Retina (tissue), 1 donor: Measurements from ENCODE around the gene DPEP1.
A peak's percentile ranks its signal among the peaks of the same experiment; 100 is the strongest.

Experiments
- DNase-seq: peaks from one replicate; pipeline ENCODE4 v3.0.0-alpha.2; 2016

DPEP1 gene

DNA sequence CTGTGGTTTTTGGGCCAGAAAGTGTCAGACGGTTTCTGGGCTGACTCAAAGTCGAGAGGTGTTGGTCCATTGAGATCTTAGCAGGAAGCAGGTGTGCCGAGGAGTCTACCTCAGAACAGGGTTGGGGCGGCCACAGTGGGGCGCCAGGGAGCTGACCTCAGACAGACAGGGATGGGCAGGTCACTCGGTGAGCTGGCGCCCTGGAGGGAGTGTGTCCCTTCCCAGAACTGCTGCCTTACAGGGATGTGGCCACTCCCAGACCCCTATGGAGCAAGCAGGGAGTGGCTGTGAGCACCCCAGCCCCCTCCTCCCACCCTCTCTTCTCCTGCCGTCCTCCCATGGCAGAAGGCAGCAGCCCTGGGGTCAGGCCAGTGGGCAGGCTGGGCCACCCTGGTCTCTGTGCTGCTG, 14.0 kb upstream of the DPEP1 start:
- no peak for DNase-seq

DNA sequence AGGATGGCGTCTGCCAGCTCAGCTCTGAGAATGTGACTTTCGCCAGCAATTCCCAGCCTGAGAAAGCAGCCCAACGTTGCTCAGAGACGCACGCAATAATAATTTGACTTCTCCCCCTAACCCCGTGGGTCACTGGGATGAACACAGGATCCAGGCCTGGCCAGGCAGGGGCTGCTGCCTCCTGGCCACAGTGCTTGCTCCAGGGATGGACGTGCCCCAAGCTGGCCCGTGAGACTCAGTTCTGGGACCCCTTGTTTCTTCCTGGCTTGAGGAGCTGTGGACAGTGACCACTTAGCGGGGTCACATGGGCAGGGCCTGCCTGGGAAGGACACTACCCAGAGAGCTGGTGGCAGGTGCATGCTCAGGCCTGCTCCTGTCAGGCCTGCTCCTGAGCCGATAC, 13.5 kb upstream of the DPEP1 start:
- no peak for DNase-seq

DNA sequence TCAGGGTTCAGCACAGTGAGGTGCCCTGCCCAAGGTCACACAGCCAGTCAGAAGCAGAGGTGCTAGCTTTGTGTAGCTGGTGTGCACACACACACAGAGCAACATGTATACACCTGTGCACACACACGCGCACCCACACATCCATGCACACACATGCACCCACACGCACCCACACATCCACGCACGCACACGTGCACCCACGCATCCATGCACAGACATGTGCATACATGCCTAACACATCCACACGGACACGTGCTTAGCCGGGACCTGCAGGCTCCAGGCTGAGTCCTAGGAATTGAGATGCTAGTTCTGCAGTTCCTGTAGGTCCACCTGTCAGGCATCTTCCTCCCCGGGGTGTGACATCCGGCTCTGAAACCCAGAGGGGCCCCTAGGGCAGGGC, 13.0 kb upstream of the DPEP1 start:
- DNase-seq: no peak

DNA sequence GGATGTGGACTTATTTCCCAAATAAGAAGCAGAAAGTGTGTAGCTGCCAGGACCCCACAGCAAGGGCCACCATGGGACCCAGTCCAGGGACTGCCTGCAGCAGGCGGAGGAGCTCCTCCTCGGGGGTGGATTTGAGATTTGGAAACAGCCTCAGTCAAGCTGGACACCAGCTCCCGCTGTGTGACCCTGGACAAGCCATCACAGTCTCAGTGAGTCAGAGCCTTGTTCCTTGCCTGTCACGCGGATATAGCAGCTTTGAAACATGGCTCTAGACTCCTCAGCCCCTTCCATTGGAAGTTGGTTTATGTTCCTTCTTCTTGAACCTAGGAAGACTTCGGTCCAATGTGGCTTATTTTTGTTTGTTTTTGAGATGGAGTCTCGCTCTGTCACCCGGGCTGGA, 12.5 kb upstream of the DPEP1 start:
- no peak for DNase-seq

DNA sequence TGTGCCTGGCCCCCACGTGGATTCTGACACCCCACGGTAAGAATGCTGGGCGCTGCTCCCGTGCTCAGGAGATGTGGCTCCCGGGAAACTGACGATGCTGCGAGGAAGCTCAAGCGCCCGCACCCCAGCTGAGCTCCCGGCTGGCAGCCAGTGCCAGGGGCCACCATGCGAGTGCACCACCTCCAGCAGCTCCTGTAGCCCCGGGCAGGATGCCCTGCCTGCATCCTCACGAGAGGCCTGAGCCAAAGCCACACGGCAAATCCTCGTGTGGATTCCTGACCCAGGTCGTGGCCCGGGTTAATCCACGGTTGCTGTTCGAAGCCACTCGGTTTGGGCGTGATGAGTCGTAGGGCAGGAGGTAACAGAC, 11.6 kb upstream of the DPEP1 start:
- DNase-seq: no peak

DNA sequence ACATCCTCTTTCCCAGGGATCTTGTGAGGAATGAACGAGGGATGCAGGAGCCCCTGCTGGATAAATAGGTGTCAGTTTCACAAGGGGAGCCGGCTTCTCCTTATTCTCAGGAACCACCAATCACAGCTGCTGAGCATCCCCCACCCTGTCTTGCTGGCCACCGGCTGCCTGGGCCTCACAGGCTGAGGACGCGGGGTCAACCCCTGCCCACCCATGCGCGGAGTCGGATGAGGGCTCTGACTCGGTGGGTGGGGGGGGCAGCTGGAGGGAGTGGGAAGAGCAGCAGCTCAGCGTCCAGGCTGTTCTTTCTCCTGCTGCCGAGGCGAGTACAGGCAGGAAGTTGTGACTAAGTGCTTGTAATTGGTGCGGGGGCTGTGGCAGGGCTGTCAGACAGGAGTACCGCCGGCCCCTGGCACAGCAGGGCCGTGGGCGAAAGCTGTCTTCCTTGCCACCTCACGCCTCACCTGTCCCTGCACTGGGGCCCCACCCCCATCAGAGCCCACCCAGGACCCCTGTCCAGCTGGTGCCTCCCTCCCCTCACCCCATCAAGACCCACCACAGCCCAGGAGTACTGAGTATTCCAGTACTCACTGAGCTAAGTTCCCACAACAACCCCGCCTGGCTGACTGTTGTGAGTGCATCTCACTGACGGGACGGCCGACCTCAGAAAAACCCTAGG, 11.0 kb upstream of the DPEP1 start:
- DNase-seq: peak; percentile 80

DNA sequence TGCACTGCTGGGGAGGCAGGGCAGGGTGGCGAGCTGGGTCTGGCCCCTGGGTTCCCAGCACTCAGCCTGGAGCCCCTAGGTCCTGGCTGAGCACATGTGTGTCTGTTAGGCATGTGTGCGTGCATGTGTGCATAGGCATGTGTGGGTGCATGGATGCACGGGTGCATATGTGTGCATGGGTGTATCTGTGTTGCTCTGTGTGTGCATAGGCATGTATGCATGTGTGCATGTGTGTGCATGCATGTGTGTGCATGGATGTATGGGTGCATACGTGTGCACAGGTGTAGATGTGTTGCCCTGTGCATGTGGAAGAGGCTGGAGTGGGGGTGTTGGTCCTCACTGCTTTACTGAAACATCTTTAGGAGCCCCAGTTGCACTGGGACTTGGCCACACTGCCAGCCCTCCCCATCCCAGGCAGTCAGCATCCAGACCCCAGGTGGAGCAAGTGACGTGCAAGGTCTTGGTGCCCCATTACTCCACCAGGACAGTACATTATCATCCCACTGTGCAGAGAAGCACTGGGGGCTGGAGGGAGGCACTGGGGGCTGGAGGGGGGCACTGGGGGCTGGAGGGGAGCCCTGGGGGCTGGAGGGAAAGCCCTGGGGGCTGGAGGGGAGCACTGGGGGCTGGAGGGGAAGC, 10.4 kb upstream of the DPEP1 start:
- DNase-seq: no peak

DNA sequence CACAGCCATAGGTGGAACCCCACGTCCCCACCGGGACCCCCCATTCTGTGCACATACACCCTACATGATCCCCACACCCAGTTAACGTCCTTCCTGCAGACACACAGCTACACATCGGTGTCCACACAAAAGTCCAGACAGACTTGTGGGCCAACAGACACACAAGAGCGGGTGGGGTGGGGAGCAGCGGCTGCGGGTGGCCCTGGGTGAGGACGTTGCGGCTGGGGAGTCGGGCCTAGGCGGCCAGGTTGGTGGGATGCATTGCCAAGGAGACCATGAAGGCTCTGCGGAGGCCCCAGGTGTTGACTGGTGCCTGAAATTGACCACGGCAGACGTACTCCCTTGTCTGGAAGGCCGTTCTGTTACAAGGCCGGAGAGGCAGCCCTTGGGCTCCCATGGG, 8.7 kb upstream of the DPEP1 start:
- no peak for DNase-seq

DNA sequence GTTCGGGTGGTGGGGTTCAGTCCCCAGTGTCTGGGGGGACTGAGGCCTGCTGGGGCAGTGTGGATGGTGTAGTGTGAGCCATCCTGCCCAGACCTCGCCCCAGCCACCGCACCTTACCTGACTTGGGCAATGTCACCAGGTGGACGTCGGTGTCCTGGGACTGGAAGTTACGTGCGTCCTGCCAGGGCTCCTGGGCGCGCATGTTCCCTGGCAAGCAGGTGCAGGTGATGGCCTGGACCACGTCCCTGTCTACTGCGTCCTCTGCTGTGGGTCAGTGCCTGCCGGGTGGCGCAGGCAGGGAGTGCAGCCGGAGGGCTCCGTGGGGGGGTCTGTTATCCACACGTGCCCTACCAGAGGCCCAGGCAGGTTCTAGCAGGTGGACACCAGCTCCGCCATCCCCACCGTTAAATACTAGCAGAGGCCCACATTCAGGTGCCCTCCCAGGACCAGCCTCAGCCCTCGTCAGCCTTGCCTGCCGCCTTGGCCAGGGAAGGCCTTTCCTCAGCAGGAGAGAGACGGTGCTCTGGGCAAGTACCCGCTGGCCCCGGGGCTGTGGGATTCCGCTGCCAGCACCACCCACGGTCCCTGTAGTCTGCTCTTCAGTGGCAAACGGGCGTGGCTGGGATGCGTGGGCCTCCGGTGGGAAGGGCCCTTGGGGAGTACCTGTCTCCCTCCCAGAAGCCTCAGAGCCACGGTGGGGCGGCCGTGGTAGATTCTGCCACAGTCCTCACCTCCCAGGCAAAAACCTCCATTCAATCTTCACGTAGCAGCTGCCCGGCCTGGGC, 8.1 kb upstream of the DPEP1 start:
- DNase-seq: no peak

DNA sequence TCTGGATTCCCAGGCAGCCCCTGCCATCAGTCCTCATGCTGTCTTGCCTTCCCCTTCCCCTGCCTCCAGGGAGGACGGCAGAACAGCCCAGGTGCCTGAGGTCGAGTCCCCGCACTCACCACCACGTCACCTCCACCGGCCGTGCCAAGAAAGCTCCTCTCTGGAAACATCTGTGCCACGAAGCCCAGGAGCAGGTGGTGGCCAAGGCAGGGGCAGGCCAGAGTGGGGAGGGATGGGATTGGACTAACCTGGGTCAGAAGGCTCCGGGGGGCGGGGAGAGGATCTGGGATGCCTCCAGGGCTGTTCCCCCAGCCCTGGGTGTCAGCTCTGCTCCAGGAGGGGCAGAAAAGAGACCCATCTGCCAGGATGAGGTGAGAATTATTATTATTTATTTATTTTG, 7.4 kb upstream of the DPEP1 start:
- no peak for DNase-seq

DNA sequence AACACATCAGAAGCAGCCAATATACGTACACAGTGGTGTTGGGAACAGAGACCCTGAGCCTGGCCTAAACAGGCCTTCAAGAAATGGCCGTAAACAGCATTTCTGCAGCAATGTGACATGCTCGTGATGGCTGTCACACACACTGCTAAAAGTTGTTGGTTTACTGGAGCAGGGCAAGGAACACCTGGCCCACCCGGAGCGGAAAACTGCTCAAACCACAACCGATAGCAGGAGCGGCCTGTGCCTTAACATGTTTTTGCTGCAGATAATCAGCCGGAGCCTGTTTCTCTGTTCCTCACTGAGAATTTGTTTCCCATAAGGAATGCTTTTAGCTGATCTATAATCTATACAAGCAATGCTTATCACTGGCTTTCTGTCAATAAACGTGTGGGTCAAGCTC, 6.0 kb upstream of the DPEP1 start:
- no peak for DNase-seq

DNA sequence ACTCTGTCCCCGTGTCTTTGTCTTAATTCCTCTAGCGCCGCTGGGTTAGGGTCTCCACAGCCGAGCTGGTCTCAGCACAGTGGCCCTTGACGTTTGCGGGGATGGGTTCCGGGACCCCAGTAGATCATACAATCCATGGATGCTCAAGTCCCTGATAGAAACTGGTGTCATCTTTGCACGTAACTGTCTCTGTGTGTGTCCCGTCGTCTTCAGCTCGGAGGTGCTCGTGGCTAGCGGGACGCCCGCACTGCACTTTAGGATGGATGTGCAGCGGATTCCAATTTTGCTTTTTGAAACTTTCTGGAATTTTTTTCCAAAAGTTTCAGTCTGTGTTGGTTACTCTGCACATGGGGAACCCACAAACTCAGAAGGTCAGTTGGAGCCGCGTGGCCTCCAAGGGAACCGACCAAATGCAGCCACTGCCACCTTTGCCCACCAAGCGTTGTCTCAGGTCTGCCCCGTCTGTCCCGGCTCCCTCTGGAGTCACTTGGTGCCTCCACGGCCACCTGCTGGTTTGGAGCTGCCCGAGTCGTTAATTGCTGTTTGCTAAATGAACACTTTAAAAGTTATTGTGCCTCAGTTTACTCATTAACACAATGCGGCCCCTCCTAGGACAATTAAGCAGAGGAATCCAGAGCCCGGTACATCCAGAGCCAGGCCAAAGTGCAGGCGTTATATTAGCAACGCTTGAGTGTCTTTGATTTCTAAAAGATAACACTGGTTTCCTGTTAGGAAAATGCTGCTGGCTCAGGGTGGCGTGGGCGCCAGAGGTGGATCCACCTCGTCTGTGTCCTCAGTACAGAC, 5.3 kb upstream of the DPEP1 start:
- no peak for DNase-seq

DNA sequence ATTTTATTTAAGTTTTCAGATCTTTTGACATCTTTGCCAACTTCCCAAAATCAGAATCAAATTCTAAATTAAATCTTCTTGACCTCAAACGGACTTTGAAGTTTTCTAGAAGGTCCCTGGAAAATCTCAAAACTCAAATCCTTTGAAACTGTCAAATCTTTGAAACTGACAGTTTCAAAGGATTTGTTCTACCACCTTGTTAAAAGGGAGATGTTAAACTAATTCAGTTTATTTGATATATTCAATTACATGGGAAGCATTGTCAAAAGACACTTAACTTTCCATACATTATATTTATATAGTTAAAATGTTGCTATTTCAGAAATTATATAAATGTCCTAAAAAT, 3.4 kb upstream of the DPEP1 start:
- DNase-seq: no peak

DNA sequence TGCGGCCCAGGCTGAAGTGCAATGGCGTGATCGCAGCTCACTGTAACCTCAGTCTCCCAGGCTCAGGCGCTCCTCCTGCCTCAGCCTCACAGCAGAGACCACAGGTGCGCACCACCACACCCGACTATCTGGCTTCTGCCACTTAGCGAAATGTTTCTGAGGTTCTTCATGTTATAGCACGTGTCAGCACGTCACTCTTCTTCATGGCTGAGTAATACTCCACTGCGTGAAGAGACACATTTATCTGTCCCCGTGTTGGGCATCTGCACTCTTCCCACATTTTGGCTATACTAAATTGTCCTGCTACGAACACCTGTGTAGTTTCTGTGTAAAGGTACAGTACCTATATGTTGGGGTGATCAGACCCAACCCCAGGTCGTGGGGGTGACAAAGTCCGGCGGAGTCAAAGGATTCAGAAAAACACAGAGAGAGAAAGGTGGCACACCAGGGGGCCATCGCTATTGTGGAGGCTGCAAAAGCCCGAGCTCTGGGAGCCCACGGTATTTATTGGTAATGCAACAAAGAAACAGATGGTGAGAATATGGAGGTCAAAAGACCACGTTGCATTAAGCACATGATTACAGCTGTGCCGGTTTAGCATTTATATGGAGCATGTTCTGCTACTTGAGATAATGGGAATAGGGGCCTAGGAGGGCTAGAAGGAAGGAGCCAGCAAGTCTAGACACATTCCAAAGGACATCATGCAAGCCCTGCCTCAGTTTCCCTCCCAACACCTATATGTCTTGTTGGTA, 851 bp upstream of the DPEP1 start:
- DNase-seq: no peak

DNA sequence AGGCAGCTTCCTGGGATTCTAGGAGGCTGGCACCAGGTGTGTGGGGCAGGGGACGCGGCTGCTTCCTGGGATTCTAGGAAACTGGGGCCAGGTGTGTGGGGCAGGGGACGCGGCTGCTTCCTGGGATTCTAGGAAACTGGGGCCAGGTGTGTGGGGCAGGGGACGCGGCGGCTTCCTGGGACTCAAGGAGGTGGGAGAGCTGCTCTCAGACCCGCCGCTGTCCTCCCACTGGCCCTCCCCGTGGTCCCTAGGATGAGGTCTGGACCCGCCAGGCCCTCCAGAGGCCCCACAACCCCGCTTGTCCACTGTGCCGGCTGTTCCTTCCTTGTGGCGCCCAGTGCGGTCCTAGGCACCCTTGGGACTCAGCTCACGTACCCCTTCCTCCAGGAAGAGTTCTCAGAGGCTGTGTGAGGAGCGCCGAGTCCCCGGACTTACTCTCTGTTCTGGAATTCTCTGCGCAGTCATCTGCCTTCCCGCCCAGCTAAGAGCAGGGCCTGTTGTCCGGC, 565 bp downstream of the DPEP1 start:
- DNase-seq: no peak

DNA sequence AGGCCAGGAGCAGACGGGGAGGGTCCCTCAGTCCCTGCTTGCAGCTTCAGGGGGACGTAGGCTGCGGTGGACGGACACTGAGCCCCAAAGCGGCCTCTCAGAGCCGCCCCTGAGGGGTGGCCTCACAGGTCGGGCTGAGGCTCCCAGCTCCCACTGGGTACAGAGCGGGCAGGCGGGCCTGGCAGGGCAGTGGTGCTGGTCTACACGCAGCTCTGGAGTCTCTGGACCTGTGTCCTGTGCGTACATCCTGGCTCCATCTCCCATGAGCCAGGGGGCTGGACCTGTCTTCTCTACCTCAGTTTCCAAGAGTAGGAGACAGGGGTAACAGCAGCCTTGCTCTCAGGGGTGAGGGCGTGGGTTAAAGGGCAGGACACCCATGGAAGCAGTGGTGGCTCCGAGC, 1.7 kb downstream of the DPEP1 start:
- no peak for DNase-seq

DNA sequence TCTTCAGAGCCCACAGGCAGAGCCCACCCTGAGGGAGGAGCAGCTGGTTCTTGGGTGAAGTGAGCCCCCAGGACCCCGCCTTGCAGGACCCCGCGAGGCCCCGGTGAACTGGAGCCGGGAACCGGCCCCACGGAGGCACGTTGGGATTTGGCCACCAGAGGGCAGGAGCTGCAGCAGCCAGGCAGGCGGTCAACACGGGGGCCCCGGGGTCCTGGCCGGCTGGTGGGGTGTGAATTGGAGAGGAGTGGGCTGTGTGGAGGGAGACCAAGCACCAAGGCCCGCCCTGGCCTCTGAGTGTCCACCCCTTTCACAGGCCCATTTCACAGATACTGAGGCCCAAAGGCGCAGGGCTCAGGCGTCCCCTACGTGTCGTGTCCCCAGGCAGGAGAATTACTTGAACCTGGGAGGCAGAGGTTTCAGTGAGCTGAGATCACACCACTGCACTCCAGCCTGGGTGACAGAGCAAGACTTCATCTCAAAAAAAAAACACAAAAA, 2.2 kb downstream of the DPEP1 start:
- DNase-seq: no peak

DNA sequence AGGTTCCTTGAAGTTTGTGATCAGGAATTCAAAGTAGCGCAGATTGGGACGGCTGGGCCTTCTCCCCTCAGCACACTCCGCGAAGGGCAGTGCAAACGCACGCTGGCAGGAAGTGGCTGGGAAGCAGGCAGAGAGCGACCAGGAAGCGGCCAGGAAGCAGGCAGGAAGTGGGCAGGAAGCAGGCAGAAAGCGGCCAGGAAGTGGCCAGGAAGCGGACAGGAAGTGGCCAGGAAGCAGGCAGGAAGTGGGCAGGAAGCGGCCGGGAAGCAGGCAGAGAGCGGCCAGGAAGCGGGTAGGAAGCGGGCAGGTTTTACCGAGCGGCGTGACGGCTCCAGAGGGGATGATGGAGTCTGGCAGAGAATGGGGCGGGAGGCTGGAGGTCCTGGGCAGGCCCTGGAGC, 3.2 kb downstream of the DPEP1 start:
- no peak for DNase-seq

DNA sequence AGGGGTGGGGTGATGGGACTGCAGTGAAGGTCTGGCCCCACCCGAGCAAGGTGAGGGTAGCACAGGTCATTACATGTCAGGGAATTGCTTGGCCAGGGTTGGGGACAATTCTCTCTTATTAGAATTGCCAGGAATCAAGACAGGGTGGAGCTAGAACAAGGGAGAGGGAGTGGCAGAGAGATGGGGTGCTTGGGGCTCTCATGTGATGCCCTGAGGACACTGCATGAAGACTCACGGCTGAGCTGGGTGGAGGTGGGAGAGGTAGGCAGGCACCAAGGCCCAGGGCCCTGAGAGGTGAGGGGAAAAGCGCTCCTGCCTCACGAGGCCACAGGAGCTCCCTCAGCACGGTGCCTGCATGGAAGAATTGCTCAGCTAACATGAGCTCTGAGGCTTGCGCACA, 3.6 kb downstream of the DPEP1 start:
- no peak for DNase-seq

DNA sequence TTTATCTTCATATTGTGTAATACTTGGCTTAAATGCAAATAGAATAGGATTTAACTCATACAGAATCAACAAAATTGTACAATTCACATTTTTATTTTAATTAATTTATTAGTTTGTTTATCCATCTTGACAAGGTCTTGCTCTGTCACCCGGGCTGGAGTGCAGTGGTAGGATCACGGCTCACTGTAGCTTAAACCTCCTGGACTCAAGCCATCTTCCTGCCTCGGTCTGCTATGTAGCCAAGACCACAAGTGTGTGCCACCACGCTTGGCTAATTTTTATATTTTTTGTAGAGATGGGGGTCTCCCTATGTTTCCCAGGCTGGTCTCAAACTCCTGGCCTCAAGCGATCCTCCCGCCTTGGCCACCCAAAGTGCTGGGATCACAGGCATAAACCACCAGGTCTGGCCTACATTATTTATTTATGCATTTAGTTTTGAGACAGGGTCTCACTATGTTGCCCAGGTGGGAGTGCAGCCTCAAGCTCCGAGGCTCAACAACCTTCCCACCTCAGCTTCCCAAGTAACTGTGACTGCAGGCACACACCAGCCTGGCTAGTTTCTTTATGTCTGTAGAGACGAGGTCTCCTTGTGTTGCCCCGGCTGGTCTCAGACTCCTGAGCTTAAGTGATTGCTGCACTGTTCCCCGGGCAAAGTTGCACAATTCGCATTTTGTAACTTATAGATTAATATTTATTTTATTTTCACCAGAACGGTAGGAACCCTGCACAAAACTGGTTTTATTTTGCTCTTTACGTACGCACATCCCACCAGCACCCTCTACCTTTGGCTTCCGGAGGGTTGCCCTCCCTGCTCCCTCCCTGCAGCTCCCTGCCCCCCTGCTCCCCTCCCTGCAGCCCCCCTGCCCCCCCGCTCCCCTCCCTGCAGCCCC, 4.9 kb downstream of the DPEP1 start:
- no peak for DNase-seq

DNA sequence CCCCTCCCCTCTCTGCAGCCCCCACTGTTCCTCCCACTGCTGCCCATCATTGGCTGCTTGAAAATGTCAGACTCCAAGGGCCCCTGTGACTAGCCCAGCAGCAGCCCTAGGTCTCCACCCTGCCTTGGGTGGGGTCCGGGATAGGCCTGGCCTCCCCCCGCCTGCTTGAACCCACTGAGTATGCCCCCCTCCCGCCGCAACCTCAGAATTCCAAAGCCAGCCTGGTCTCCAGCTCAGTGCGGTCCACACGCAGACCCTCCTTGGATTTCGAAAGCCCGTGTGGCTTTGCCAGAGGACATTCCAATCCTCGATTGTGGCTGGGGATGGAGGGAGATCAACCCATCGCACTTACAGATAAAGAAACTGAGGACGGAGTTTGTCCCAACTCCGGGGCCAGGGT, 6.4 kb downstream of the DPEP1 start:
- DNase-seq: no peak
